WTC11 (cell line): ENCODE data around the gene RAD18. TPM values are rescaled to one million over a fixed set of nuclear protein-coding genes. Genes with fewer than 3 reads are reported as not detected.

ENCODE experiments used
- ATAC-seq: fragments of 200-7000 bp; cut with Tn5 transposase; 2 replicates; pipeline ENCODE4 v1.10.0; 2021; ENCODE audit warnings: mild to moderate bottlenecking, moderate library complexity
- CTCF ChIA-PET: fragments of 300-600 bp; sonication (Branson Sonifier 250); formaldehyde crosslinking; loops from one replicate; lab custom pipeline; 2021; ENCODE audit warnings: antibody characterized with exemption; lab: Charles Lee
- POLR2A ChIA-PET: fragments of 350-600 bp; sonication (Branson Sonifier 250); formaldehyde crosslinking; loops from one replicate; lab custom pipeline; 2021; ENCODE audit warnings: antibody characterized with exemption; lab: Charles Lee
- DNase-seq: peaks from one replicate; pipeline ENCODE4 v3.0.0; 2021; ENCODE audit warnings: low spot score
- H3K27ac Mint-ChIP-seq: 2 replicates; pipeline ENCODE4 v1.8.0; 2021; ENCODE audit warnings: mixed read lengths
- H3K27me3 Mint-ChIP-seq: 2 replicates; pipeline ENCODE4 v1.8.0; 2021; ENCODE audit warnings: low read depth, mild to moderate bottlenecking, moderate library complexity, mixed read lengths
- H3K36me3 Mint-ChIP-seq: 2 replicates; pipeline ENCODE4 v1.8.0; 2021; ENCODE audit warnings: mixed read lengths
- H3K4me1 Mint-ChIP-seq: 2 replicates; pipeline ENCODE4 v1.8.0; 2022; ENCODE audit warnings: mixed read lengths
- H3K4me3 Mint-ChIP-seq: 2 replicates; pipeline ENCODE4 v1.8.0; 2021; ENCODE audit warnings: mild to moderate bottlenecking, moderate library complexity, mixed read lengths
- H3K9me3 Mint-ChIP-seq: 2 replicates; pipeline ENCODE4 v1.8.0; 2021; ENCODE audit warnings: mixed read lengths
- GRHL2 ChIP-seq: fragments of 250-450 bp; sonication (Bioruptor Pico); IDR thresholded peaks from 2 replicates; pipeline ENCODE4 v1.8.0; 2022; ENCODE audit warnings: mild to moderate bottlenecking, moderate library complexity; ENCODE audit not compliant: insufficient replicate concordance, severe bottlenecking
- IRF1 ChIP-seq: sonication (generic); formaldehyde crosslinking; IDR thresholded peaks from 2 replicates; pipeline ENCODE4 v1.8.0; 2023; ENCODE audit warnings: missing genetic modification reagents
- MAX ChIP-seq: sonication (generic); formaldehyde crosslinking; IDR thresholded peaks from 2 replicates; pipeline ENCODE4 v1.8.0; 2022; ENCODE audit warnings: mild to moderate bottlenecking, missing genetic modification reagents
- NFYB ChIP-seq: sonication (generic); formaldehyde crosslinking; conservative IDR thresholded peaks from 2 replicates; pipeline ENCODE4 v1.8.0; 2022; ENCODE audit warnings: low read depth, missing genetic modification reagents
- NR3C1 ChIP-seq: sonication (generic); formaldehyde crosslinking; conservative IDR thresholded peaks from 2 replicates; pipeline ENCODE4 v1.8.1; 2023; ENCODE audit warnings: low read depth, mild to moderate bottlenecking, missing genetic modification reagents
- PRDM15 ChIP-seq: sonication (generic); formaldehyde crosslinking; IDR thresholded peaks from 2 replicates; pipeline ENCODE4 v1.8.0; 2022; ENCODE audit warnings: missing genetic modification reagents
- SP1 ChIP-seq: sonication (generic); formaldehyde crosslinking; conservative IDR thresholded peaks from 2 replicates; pipeline ENCODE4 v1.8.1; 2022; ENCODE audit warnings: missing genetic modification reagents
- TEAD1 ChIP-seq: sonication (generic); formaldehyde crosslinking; IDR thresholded peaks from 2 replicates; pipeline ENCODE4 v1.8.0; 2022; ENCODE audit warnings: mild to moderate bottlenecking, missing genetic modification reagents
- USF2 ChIP-seq: sonication (generic); formaldehyde crosslinking; IDR thresholded peaks from 2 replicates; pipeline ENCODE4 v1.8.1; 2023; ENCODE audit warnings: mild to moderate bottlenecking, missing genetic modification reagents, moderate library complexity
- ZBTB21 ChIP-seq: sonication (generic); formaldehyde crosslinking; IDR thresholded peaks from 2 replicates; pipeline ENCODE4 v1.8.1; 2023; ENCODE audit warnings: mild to moderate bottlenecking, missing genetic modification reagents, borderline replicate concordance
- ZNF317 ChIP-seq: sonication (generic); formaldehyde crosslinking; IDR thresholded peaks from 2 replicates; pipeline ENCODE4 v1.8.1; 2023; ENCODE audit warnings: low read depth, mild to moderate bottlenecking, moderate library complexity, missing genetic modification reagents, borderline replicate concordance
- ZNF416 ChIP-seq: fragments of 250-450 bp; sonication (Bioruptor Pico); IDR thresholded peaks from 2 replicates; pipeline ENCODE4 v1.9.0; 2021; ENCODE audit warnings: mild to moderate bottlenecking, inconsistent platforms
- total RNA-seq: library from RNA; stranded (reverse); gene quantifications from 3 replicates; pipeline ENCODE4 v1.2.3, GENCODE V29; 2021
- TF ChIP-seq, protein P1 (sequence below): fragments of 250-450 bp; sonication (Bioruptor Pico); IDR thresholded peaks from 2 replicates; pipeline ENCODE4 v1.8.0; 2021; ENCODE audit warnings: mild to moderate bottlenecking
- TF ChIP-seq, protein P2 (sequence below): sonication (generic); formaldehyde crosslinking; IDR thresholded peaks from 2 replicates; pipeline ENCODE4 v1.8.0; 2022; ENCODE audit warnings: mild to moderate bottlenecking, missing genetic modification reagents
- TF ChIP-seq, protein P3 (sequence below): sonication (generic); formaldehyde crosslinking; IDR thresholded peaks from 2 replicates; pipeline ENCODE4 v1.8.0; 2023; ENCODE audit warnings: mild to moderate bottlenecking, missing genetic modification reagents

Gene RAD18
- total RNA-seq, 1 experiment from 2014 or later, result 24.4 TPM

- Mint-ChIP-seq H3K9me3 (no peaks in the 10 kb centered on the region; the same call in 1 of the 2 replicates), H3K4me3 (no peak overlapping the region), H3K27ac (no peak overlapping the region), H3K27me3 (no peaks in the 10 kb centered on the region), H3K36me3 (no peaks in the 10 kb centered on the region), H3K4me1 (no peaks in the 10 kb centered on the region)
- ATAC-seq (no peak), DNase-seq (no peak)
- TF ChIP-seq IRF1 (CRISPR knock-in tag) (no peak), TEAD1 (CRISPR knock-in tag) (no peak), GRHL2 (CRISPR knock-in tag) (no peak), ZNF317 (CRISPR knock-in tag) (no peak), ZBTB21 (no peak), SP1 (no peak), USF2 (CRISPR knock-in tag) (no peak), NR3C1 (CRISPR knock-in tag) (no peak), NFYB (CRISPR knock-in tag) (no peak), ZNF416 (CRISPR knock-in tag) (no peak), PRDM15 (CRISPR knock-in tag) (no peak), MAX (CRISPR knock-in tag) (no peak)
- TF ChIP-seq, protein P1, sequence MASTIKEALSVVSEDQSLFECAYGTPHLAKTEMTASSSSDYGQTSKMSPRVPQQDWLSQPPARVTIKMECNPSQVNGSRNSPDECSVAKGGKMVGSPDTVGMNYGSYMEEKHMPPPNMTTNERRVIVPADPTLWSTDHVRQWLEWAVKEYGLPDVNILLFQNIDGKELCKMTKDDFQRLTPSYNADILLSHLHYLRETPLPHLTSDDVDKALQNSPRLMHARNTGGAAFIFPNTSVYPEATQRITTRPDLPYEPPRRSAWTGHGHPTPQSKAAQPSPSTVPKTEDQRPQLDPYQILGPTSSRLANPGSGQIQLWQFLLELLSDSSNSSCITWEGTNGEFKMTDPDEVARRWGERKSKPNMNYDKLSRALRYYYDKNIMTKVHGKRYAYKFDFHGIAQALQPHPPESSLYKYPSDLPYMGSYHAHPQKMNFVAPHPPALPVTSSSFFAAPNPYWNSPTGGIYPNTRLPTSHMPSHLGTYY (CRISPR knock-in tag), result no peak
- TF ChIP-seq, protein P2, sequence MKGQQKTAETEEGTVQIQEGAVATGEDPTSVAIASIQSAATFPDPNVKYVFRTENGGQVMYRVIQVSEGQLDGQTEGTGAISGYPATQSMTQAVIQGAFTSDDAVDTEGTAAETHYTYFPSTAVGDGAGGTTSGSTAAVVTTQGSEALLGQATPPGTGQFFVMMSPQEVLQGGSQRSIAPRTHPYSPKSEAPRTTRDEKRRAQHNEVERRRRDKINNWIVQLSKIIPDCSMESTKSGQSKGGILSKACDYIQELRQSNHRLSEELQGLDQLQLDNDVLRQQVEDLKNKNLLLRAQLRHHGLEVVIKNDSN (CRISPR knock-in tag), result no peak
- TF ChIP-seq, protein P3, sequence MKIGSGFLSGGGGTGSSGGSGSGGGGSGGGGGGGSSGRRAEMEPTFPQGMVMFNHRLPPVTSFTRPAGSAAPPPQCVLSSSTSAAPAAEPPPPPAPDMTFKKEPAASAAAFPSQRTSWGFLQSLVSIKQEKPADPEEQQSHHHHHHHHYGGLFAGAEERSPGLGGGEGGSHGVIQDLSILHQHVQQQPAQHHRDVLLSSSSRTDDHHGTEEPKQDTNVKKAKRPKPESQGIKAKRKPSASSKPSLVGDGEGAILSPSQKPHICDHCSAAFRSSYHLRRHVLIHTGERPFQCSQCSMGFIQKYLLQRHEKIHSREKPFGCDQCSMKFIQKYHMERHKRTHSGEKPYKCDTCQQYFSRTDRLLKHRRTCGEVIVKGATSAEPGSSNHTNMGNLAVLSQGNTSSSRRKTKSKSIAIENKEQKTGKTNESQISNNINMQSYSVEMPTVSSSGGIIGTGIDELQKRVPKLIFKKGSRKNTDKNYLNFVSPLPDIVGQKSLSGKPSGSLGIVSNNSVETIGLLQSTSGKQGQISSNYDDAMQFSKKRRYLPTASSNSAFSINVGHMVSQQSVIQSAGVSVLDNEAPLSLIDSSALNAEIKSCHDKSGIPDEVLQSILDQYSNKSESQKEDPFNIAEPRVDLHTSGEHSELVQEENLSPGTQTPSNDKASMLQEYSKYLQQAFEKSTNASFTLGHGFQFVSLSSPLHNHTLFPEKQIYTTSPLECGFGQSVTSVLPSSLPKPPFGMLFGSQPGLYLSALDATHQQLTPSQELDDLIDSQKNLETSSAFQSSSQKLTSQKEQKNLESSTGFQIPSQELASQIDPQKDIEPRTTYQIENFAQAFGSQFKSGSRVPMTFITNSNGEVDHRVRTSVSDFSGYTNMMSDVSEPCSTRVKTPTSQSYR (CRISPR knock-in tag), result no peak
- POLR2A ChIA-PET, result no interaction called here
- CTCF ChIA-PET, result no interaction called here
Measured at GRCh38 chr3:8840556-8840955, 122.7 kb downstream of the RAD18 start.
